ENCODE measurements around the gene MPZL2.

DNA sequence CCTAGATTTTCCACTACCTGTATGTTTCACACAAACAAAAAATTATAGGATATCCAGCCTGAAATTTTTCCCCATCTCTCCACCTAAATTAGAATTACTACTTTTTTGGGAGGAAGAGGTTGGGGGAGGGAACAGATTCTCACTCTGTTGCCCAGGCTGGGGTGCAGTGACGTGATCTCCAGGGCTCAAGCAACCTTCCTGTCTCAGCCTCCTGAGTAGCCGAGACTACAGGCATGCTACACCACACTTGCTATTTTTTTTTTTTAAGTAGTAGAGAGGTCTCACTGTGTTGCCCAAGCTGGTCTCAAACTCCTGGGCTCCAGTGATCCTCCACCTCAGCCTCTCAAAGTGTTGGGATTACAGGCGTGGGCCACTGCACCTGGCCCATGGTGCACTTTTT, 48.8 kb downstream of the MPZL2 start:
- TF ChIP-seq, protein P1, sequence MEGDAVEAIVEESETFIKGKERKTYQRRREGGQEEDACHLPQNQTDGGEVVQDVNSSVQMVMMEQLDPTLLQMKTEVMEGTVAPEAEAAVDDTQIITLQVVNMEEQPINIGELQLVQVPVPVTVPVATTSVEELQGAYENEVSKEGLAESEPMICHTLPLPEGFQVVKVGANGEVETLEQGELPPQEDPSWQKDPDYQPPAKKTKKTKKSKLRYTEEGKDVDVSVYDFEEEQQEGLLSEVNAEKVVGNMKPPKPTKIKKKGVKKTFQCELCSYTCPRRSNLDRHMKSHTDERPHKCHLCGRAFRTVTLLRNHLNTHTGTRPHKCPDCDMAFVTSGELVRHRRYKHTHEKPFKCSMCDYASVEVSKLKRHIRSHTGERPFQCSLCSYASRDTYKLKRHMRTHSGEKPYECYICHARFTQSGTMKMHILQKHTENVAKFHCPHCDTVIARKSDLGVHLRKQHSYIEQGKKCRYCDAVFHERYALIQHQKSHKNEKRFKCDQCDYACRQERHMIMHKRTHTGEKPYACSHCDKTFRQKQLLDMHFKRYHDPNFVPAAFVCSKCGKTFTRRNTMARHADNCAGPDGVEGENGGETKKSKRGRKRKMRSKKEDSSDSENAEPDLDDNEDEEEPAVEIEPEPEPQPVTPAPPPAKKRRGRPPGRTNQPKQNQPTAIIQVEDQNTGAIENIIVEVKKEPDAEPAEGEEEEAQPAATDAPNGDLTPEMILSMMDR (IDR thresholded peaks at IDR 0.05; ENCODE audit: control extremely low read depth in 1 of 3, insufficient read depth in 1 of 3, low read depth in 1 of 3, low read length in 3 of 3), result no peak
- TF ChIP-seq POLR2AphosphoS5 (IDR thresholded peaks at IDR 0.05; ENCODE audit: low read depth, low read length) (no peak), YY1 (IDR thresholded peaks at IDR 0.05; ENCODE audit: low read depth, low read length) (no peak), EP300 (IDR thresholded peaks at IDR 0.05; ENCODE audit: borderline replicate concordance in 1 of 2, low read depth in 2 of 2, low read length in 2 of 2) (no peak), CEBPB (IDR thresholded peaks at IDR 0.05; ENCODE audit: low read depth, low read length) (no peak), POLR2A (IDR thresholded peaks at IDR 0.05; ENCODE audit: control extremely low read depth in 1 of 2, low read depth in 2 of 2, low read length in 2 of 2) (no peak), GABPA (IDR thresholded peaks at IDR 0.05; ENCODE audit: borderline replicate concordance, insufficient read depth, low read length) (no peak), NRF1 (IDR thresholded peaks at IDR 0.05; ENCODE audit: low read depth, low read length) (no peak), ZNF274 (IDR thresholded peaks at IDR 0.05; ENCODE audit: borderline replicate concordance, extremely low read depth, low read length) (no peak)
- TF ChIP-seq, protein P2, sequence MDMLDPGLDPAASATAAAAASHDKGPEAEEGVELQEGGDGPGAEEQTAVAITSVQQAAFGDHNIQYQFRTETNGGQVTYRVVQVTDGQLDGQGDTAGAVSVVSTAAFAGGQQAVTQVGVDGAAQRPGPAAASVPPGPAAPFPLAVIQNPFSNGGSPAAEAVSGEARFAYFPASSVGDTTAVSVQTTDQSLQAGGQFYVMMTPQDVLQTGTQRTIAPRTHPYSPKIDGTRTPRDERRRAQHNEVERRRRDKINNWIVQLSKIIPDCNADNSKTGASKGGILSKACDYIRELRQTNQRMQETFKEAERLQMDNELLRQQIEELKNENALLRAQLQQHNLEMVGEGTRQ (IDR thresholded peaks at IDR 0.05; ENCODE audit: low read length), result no peak
- TF ChIP-seq, protein P3, sequence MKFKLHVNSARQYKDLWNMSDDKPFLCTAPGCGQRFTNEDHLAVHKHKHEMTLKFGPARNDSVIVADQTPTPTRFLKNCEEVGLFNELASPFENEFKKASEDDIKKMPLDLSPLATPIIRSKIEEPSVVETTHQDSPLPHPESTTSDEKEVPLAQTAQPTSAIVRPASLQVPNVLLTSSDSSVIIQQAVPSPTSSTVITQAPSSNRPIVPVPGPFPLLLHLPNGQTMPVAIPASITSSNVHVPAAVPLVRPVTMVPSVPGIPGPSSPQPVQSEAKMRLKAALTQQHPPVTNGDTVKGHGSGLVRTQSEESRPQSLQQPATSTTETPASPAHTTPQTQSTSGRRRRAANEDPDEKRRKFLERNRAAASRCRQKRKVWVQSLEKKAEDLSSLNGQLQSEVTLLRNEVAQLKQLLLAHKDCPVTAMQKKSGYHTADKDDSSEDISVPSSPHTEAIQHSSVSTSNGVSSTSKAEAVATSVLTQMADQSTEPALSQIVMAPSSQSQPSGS (IDR thresholded peaks at IDR 0.05; ENCODE audit: low read length), result no peak

All from H1 (cell line).